ENCODE data around the gene PPP4R1.

- TF ChIP-seq POLR2A (IDR thresholded peaks at IDR 0.05), result no peak
- no peak for TF ChIP-seq CTCF (IDR thresholded peaks at IDR 0.05 in 8 of 11, conservative IDR thresholded peaks at IDR 0.05 in 3 of 11)
- no peak for TF ChIP-seq POLR2AphosphoS5 (IDR thresholded peaks at IDR 0.05)
Measured at GRCh38 chr18:9658087-9658641, 43.8 kb upstream of the PPP4R1 start.

All from spleen (tissue), 7 donors.